NOMO-1 treated with dmso at 0.1 percent for 144 hours (cell line): Measurements from ENCODE around the gene ANKRD33.

ENCODE experiments used
- DNase-seq: peaks from one replicate; lab custom pipeline; 2025; ENCODE audit not compliant: unreplicated experiment; lab: John Stamatoyannopoulos, UW

ANKRD33 gene

GRCh38 chr12:51938726-51939125, 50.8 kb downstream of the ANKRD33 start:
- DNase-seq: no peak

- DNase-seq: no peak
These were observed 53.2 kb downstream of the ANKRD33 start for GRCh38 chr12:51941011-51941581.
